Epithelial cell of esophagus (primary cell): ENCODE data around the gene PTPRN2.
A peak's percentile ranks its signal among the peaks of the same experiment; 100 is the strongest.

Experiments
- DNase-seq: peaks from one replicate; pipeline ENCODE4 v3.0.0; 2010; ENCODE audit warnings: low read depth
- H3K4me3 ChIP-seq: 2 replicates; pipeline ENCODE4 v1.5.1; 2011; ENCODE audit warnings: mild to moderate bottlenecking, low read length, control low read depth
- CTCF ChIP-seq: IDR thresholded peaks from 2 replicates; pipeline ENCODE4 v1.5.1; 2011; ENCODE audit warnings: low read depth, mild to moderate bottlenecking, low read length, control low read depth, inconsistent platforms; ENCODE audit not compliant: insufficient read depth; ENCODE audit errors: missing control alignments

The PTPRN2 gene

GRCh38 chr7:157496416-157497275 is 1091.0 kb downstream of the PTPRN2 start:
- no peak for TF ChIP-seq CTCF
- no peak for DNase-seq
- no peak overlapping the region for H3K4me3 ChIP-seq

- no peak for DNase-seq
- no peak for TF ChIP-seq CTCF
- no peak overlapping the region for H3K4me3 ChIP-seq
Measured at GRCh38 chr7:157495594-157495993, 1092.0 kb downstream of the PTPRN2 start.

- DNase-seq = no peak
- no peak overlapping the region for H3K4me3 ChIP-seq
- TF ChIP-seq CTCF = no peak
Measured at GRCh38 chr7:157495177-157495553, 1092.5 kb downstream of the PTPRN2 start.

- H3K4me3 ChIP-seq = no peak overlapping the region
- DNase-seq = no peak
- TF ChIP-seq CTCF = no peak
Measured at GRCh38 chr7:157494506-157495176, 1093.0 kb downstream of the PTPRN2 start.

- H3K4me3 ChIP-seq = no peak overlapping the region
- no peak for DNase-seq
- TF ChIP-seq CTCF = no peak
Measured at GRCh38 chr7:157493776-157494175, 1093.8 kb downstream of the PTPRN2 start.

- peak; percentile 23 for DNase-seq
- no peak overlapping the region for H3K4me3 ChIP-seq
- no peak for TF ChIP-seq CTCF
Measured at GRCh38 chr7:157493017-157493416, 1094.6 kb downstream of the PTPRN2 start.
